Suprapubic skin (tissue), 3 donors: ENCODE data around the gene LIN37.

Experiments
- EP300 ChIP-seq: sonication (generic); formaldehyde crosslinking; IDR thresholded peaks from one replicate; pipeline ENCODE4 v1.6.1; 2017; ENCODE audit warnings: antibody characterized with exemption
- POLR2A ChIP-seq, 2 donors: fragments of 450-650 bp; IDR thresholded peaks; one replicate each; pipeline ENCODE4 v1.6.1; 2017; ENCODE audit warnings: antibody characterized with exemption in 2 of 2, mild to moderate bottlenecking in 2 of 2, moderate library complexity in 2 of 2
- TF ChIP-seq, protein P1 (sequence below), 2 donors: fragments of 200-600 bp in 1 of 2; fragments of 450-650 bp in 1 of 2; sonication (generic) in 1 of 2; IDR thresholded peaks; one replicate each; pipeline ENCODE4 v1.5.1; 2016 to 2019; ENCODE audit warnings: antibody characterized with exemption in 2 of 2, mild to moderate bottlenecking in 1 of 2, moderate library complexity in 1 of 2

DNA sequence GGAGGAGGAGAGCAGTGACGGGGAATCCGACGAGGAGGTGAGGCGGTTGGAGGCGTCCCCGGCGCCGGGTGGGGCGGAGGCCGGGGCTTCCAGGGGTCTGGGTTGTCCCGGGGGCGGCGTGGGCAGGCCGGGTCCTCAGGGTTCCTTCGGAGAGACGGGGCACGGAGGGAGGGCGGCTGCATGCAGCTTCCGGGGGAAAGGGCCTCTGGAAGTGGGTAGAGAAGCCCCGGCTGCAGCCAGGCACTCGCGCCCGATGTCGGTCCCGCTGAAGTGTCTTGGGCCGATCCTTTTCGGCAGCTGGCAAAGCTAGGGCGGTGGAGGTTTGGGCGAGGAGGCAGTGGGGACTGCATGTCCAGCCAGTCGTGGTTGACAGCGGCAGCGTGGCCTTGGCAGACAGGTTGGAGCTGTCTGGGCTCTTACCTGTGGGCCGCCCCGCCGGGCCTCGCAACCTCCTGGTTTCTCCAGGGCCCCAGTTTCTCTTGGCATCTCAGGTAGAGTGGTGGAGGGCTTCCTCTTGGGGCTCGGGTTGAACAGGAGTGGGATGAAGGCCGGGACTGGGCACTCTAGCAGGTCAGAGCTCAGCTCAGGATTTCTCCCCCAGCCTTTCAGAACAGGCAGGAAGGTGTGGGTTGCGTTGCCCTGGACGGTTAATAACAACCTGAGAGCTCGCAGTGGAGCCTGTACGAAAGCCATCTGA, 29.9 kb upstream of the LIN37 start:
- TF ChIP-seq POLR2A (IDR thresholded peaks at IDR 0.05) (no peak), EP300 (no peak)
- TF ChIP-seq, protein P1, sequence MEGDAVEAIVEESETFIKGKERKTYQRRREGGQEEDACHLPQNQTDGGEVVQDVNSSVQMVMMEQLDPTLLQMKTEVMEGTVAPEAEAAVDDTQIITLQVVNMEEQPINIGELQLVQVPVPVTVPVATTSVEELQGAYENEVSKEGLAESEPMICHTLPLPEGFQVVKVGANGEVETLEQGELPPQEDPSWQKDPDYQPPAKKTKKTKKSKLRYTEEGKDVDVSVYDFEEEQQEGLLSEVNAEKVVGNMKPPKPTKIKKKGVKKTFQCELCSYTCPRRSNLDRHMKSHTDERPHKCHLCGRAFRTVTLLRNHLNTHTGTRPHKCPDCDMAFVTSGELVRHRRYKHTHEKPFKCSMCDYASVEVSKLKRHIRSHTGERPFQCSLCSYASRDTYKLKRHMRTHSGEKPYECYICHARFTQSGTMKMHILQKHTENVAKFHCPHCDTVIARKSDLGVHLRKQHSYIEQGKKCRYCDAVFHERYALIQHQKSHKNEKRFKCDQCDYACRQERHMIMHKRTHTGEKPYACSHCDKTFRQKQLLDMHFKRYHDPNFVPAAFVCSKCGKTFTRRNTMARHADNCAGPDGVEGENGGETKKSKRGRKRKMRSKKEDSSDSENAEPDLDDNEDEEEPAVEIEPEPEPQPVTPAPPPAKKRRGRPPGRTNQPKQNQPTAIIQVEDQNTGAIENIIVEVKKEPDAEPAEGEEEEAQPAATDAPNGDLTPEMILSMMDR (IDR thresholded peaks at IDR 0.05): no peak
